SK-N-MC (cell line): ENCODE measurements around the gene NGLY1.
A peak's percentile ranks its signal among the peaks of the same experiment; 100 is the strongest.

Experiments
- DNase-seq: peaks from one replicate; pipeline ENCODE4 v3.0.0-alpha.2; 2011; ENCODE audit warnings: low read depth, low spot score
- H3K27ac ChIP-seq: fragments of 200-600 bp; sonication (generic); 2 replicates; pipeline ENCODE4 v1.5.1; 2016; ENCODE audit warnings: mixed run types
- H3K36me3 ChIP-seq: fragments of 200-600 bp; sonication (generic); 2 replicates; pipeline ENCODE4 v1.6.1; 2017; ENCODE audit warnings: antibody characterized with exemption, low read length, mixed read lengths; ENCODE audit not compliant: insufficient read depth
- H3K4me3 ChIP-seq: fragments of 200-600 bp; sonication (generic); 2 replicates; pipeline ENCODE4 v1.5.1; 2016
- H3K9ac ChIP-seq: fragments of 200-600 bp; sonication (generic); 2 replicates; pipeline ENCODE4 v1.8.0; 2017; ENCODE audit warnings: mixed run types, mixed read lengths; ENCODE audit not compliant: insufficient read length
- H3K9me3 ChIP-seq: fragments of 200-600 bp; sonication (generic); 2 replicates; pipeline ENCODE4 v1.6.1; 2017; ENCODE audit warnings: low read depth, mild to moderate bottlenecking, antibody characterized with exemption, low read length, moderate library complexity, mixed read lengths
- EZH2 ChIP-seq: fragments of 200-600 bp; sonication (generic); IDR thresholded peaks from one replicate; pipeline ENCODE4 v1.6.1; 2017; ENCODE audit warnings: antibody characterized with exemption
- FOXP2 ChIP-seq: optimal IDR thresholded peaks from 2 replicates; pipeline ENCODE3; 2011; ENCODE audit warnings: mild to moderate bottlenecking, moderate library complexity; ENCODE audit not compliant: insufficient read depth; ENCODE audit errors: extremely low read length, control extremely low read depth
- POLR2AphosphoS5 ChIP-seq: IDR thresholded peaks from 2 replicates; pipeline ENCODE4 v1.6.1; 2012; ENCODE audit warnings: mild to moderate bottlenecking, low read depth, low read length, borderline replicate concordance

NGLY1 gene

DNA sequence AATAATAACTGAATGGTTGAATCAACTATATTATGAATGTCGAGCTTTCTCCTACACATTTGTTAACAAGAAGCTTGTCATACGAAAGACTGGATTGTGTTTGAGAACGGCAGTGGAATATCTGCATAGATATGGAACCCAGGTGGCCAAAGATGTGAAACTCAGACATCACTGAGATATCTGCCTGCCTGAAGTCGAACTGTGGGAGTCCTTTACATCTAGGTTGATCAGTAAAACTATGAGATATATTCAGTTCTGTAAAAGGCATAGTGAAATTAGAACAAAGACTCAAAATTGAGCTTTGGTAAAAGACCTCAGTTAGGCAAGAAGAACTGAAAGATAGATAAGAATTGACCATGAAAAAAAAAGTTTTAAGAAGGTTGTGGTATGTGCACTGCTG is 77.0 kb downstream of the NGLY1 start:
- Histone ChIP-seq H3K9ac (no peak overlapping the region), H3K36me3 (no peaks in the 10 kb centered on the region), H3K27ac (no peak overlapping the region), H3K4me3 (no peak overlapping the region), H3K9me3 (no peaks in the 10 kb centered on the region)
- TF ChIP-seq POLR2AphosphoS5: no peak
- TF ChIP-seq FOXP2: no peak
- no peak for TF ChIP-seq EZH2
- no peak for DNase-seq

GRCh38 chr3:25697553-25697952 is 85.7 kb downstream of the NGLY1 start:
- Histone ChIP-seq H3K9me3 (no peaks in the 10 kb centered on the region), H3K9ac (no peak overlapping the region), H3K36me3 (no peaks in the 10 kb centered on the region), H3K4me3 (no peak overlapping the region), H3K27ac (no peak overlapping the region)
- TF ChIP-seq POLR2AphosphoS5: no peak
- TF ChIP-seq FOXP2: no peak
- no peak for TF ChIP-seq EZH2
- DNase-seq: no peak

- DNase-seq: no peak
- no peak overlapping the region for H3K27ac ChIP-seq
- H3K9me3 ChIP-seq: no peaks in the 10 kb centered on the region
- H3K4me3 ChIP-seq: no peak overlapping the region
- no peak overlapping the region for H3K9ac ChIP-seq
- H3K36me3 ChIP-seq: no peaks in the 10 kb centered on the region
- TF ChIP-seq EZH2 (no peak), POLR2AphosphoS5 (no peak), FOXP2 (no peak)
These were observed 87.4 kb downstream of the NGLY1 start for GRCh38 chr3:25695731-25696420.

DNA sequence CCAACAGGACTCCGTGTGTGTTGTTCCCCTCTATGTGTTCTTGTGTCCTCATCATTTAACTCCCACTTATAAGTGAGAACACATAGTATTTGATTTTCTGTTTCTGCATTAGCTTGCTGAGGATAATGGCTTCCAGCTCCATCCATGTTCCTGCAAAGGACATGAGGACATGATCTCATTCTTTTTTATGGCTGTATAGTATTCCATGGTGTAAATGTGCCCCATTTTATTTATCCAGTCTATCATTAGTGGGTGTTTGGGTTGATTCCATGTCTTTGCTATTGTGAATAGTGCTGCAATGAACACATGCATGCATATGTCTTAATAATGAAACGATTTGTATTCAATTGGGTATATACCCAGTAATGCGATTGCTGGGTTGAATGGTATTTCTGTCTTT is 90.0 kb downstream of the NGLY1 start:
- peak overlapping the region; percentile 92 for H3K27ac ChIP-seq
- H3K9ac ChIP-seq: no peak overlapping the region
- no peak overlapping the region for H3K4me3 ChIP-seq
- DNase-seq: no peak
- no peaks in the 10 kb centered on the region for H3K9me3 ChIP-seq
- TF ChIP-seq FOXP2 (no peak), POLR2AphosphoS5 (no peak), EZH2 (no peak)
- H3K36me3 ChIP-seq: no peaks in the 10 kb centered on the region

- TF ChIP-seq POLR2AphosphoS5 (no peak), FOXP2 (no peak), EZH2 (no peak)
- peak overlapping the region; percentile 43 for H3K4me3 ChIP-seq
- H3K9me3 ChIP-seq: no peaks in the 10 kb centered on the region
- peak overlapping the region; percentile 92 for H3K27ac ChIP-seq
- peak overlapping the region; percentile 17 for H3K9ac ChIP-seq
- peak; percentile 8 for DNase-seq
- H3K36me3 ChIP-seq: no peaks in the 10 kb centered on the region
These were observed 90.9 kb downstream of the NGLY1 start for GRCh38 chr3:25692341-25692740.

GRCh38 chr3:25690768-25691533 is 92.3 kb downstream of the NGLY1 start:
- Histone ChIP-seq H3K9ac (no peak overlapping the region), H3K9me3 (no peaks in the 10 kb centered on the region), H3K27ac (no peak overlapping the region), H3K36me3 (no peaks in the 10 kb centered on the region), H3K4me3 (no peak overlapping the region)
- DNase-seq: no peak
- TF ChIP-seq FOXP2: no peak
- TF ChIP-seq EZH2: no peak
- TF ChIP-seq POLR2AphosphoS5: no peak

- Histone ChIP-seq H3K9ac (no peak overlapping the region), H3K27ac (no peak overlapping the region), H3K36me3 (no peaks in the 10 kb centered on the region), H3K4me3 (no peak overlapping the region), H3K9me3 (no peaks in the 10 kb centered on the region)
- no peak for DNase-seq
- TF ChIP-seq FOXP2: no peak
- no peak for TF ChIP-seq EZH2
- TF ChIP-seq POLR2AphosphoS5: no peak
These were observed 94.0 kb downstream of the NGLY1 start for GRCh38 chr3:25689226-25689625.

DNA sequence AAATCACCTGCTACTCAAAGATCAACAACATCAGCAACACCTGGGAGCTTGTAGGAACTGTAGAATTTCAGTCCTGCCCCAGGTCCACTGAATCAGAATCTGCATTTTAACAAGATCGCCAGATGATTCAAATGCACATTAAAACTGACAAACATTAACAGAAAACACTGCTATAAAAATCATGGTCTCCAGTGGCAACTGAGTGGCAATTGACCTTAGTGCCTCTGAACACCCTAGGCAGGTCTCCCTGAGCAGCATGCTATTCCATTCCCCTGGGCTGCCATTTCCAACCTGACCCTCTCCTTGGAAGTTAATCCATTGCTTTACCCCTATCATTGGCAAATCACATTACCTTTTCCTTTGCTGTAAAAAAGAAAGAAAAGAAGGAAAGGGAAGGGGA is 95.5 kb downstream of the NGLY1 start:
- no peak for DNase-seq
- no peaks in the 10 kb centered on the region for H3K9me3 ChIP-seq
- H3K9ac ChIP-seq: no peak overlapping the region
- TF ChIP-seq FOXP2 (no peak), EZH2 (no peak), POLR2AphosphoS5 (no peak)
- H3K4me3 ChIP-seq: no peak overlapping the region
- H3K27ac ChIP-seq: no peak overlapping the region
- no peaks in the 10 kb centered on the region for H3K36me3 ChIP-seq

DNA sequence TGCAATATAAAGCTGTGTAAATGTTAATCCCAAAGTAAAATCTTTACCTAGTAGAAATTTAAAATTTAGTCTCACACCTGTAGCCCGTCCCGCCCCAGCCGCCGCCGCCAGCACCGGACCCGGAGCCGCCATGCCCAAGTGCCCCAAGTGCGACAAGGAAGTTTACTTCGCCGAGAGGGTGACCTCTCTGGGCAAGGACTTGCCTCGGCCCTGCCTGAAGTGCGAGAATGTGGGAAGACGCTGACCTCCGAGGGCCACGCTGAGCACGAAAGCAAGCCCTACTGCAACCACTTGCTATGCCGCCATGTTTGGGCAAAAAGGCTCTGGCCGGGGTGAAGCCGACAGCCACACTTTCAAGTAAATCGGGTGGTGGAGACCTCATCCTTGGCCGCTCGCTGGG is 96.5 kb downstream of the NGLY1 start:
- H3K9ac ChIP-seq: no peak overlapping the region
- H3K9me3 ChIP-seq: no peaks in the 10 kb centered on the region
- H3K36me3 ChIP-seq: no peaks in the 10 kb centered on the region
- TF ChIP-seq EZH2 (no peak), POLR2AphosphoS5 (no peak), FOXP2 (no peak)
- no peak for DNase-seq
- H3K4me3 ChIP-seq: no peak overlapping the region
- no peak overlapping the region for H3K27ac ChIP-seq
